ENCODE measurements around the gene GRM8. TPM values are rescaled to one million over a fixed set of nuclear protein-coding genes. Genes with fewer than 3 reads are reported as not detected.

GRM8 gene
- total and polyA plus RNA-seq, 10 of the 15 experiments (the other 5 are each of a cell fraction or from before 2014, with no cell fraction given), result 0.33 to 7.1 (median 0.45) TPM; not detected in 2

DNA sequence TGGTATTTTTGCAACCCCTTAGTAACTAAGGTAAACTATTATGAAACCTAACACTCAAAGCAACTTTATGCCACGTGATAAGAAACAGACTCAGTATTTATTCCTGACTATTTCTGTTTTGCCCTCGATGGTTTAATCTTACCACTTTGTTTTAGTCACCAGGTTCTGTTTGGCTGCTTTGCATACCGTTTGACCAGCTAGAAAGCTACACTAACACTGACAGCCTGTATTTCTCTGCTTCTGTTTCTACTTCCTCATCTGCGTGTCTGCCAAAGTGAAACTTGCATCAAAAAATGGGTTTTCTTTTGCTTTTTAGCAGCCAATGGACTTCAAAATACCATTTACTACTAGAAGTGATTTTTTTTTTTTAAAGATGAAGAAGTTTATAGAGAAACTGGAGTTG lies 802.5 kb downstream of the GRM8 start (continued):
- TF ChIP-seq IRF5 (IDR thresholded peaks at IDR 0.05; ENCODE audit: borderline replicate concordance), result no peak
- TF ChIP-seq SPI1 (IDR thresholded peaks at IDR 0.05; ENCODE audit: borderline replicate concordance, insufficient read depth, low read depth, low read length), result peak; percentile 29; the same call in 1 of the 2 replicates
- TF ChIP-seq TCF3 (IDR thresholded peaks at IDR 0.05; ENCODE audit: borderline replicate concordance, insufficient read depth, low read depth, low read length), result no peak
- TF ChIP-seq ZNF207 (IDR thresholded peaks at IDR 0.05; ENCODE audit: borderline replicate concordance), result no peak
- TF ChIP-seq CREB1 (IDR thresholded peaks at IDR 0.05; ENCODE audit: low read depth), result 0 out of 2 replicates have a peak, but pooled peaks have one; percentile 24
- TF ChIP-seq IKZF2 (IDR thresholded peaks at IDR 0.05), result no peak; a peak in 1 of 4 replicates
- no peak for TF ChIP-seq ELK1 (IDR thresholded peaks at IDR 0.05; ENCODE audit: low read depth, low read length)
- no peak for TF ChIP-seq EGR1 (IDR thresholded peaks at IDR 0.05; ENCODE audit: borderline replicate concordance in 1 of 2, low read depth in 2 of 2, low read length in 2 of 2)
- no peak for TF ChIP-seq TARDBP (IDR thresholded peaks at IDR 0.05; ENCODE audit: borderline replicate concordance)
- TF ChIP-seq SMAD1 (IDR thresholded peaks at IDR 0.05; ENCODE audit: low read depth, partially characterized antibody), result no peak
- TF ChIP-seq, protein P1, sequence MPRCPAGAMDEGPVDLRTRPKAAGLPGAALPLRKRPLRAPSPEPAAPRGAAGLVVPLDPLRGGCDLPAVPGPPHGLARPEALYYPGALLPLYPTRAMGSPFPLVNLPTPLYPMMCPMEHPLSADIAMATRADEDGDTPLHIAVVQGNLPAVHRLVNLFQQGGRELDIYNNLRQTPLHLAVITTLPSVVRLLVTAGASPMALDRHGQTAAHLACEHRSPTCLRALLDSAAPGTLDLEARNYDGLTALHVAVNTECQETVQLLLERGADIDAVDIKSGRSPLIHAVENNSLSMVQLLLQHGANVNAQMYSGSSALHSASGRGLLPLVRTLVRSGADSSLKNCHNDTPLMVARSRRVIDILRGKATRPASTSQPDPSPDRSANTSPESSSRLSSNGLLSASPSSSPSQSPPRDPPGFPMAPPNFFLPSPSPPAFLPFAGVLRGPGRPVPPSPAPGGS (IDR thresholded peaks at IDR 0.05; ENCODE audit: borderline replicate concordance, insufficient read depth, low read depth, low read length, poor library complexity, severe bottlenecking), result no peak
- no peak for TF ChIP-seq JUND (IDR thresholded peaks at IDR 0.05; ENCODE audit: low read depth, low read length)
- TF ChIP-seq MXI1 (IDR thresholded peaks at IDR 0.05; ENCODE audit: low read depth, low read length), result no peak
- no peak for TF ChIP-seq BCL11A (IDR thresholded peaks at IDR 0.05; ENCODE audit: low read depth, low read length)
- TF ChIP-seq SMARCA5 (IDR thresholded peaks at IDR 0.05), result 0 out of 2 replicates have a peak, but pooled peaks have one; percentile 55
- no peak for TF ChIP-seq KAT2A (conservative IDR thresholded peaks at IDR 0.05; ENCODE audit: control insufficient read depth, low read depth, low read length)
- no peak for TF ChIP-seq DPF2 (IDR thresholded peaks at IDR 0.05)
- TF ChIP-seq CEBPB (IDR thresholded peaks at IDR 0.05; ENCODE audit: borderline replicate concordance in 1 of 2, low read depth in 2 of 2, low read length in 2 of 2), result no peak
- peak; percentile 70 for TF ChIP-seq ATF7 (IDR thresholded peaks at IDR 0.05; ENCODE audit: low read depth)
- no peak for TF ChIP-seq E2F4 (IDR thresholded peaks at IDR 0.05; ENCODE audit: low read depth, low read length)
- no peak for TF ChIP-seq NFYA (IDR thresholded peaks at IDR 0.05; ENCODE audit: borderline replicate concordance, low read depth, low read length)
- peak; percentile 58; the same call in 1 of the 2 replicates for TF ChIP-seq PML (IDR thresholded peaks at IDR 0.05; ENCODE audit: low read length)
- no peak for TF ChIP-seq NR2C2 (IDR thresholded peaks at IDR 0.05; ENCODE audit: borderline replicate concordance, control insufficient read depth, insufficient read length, low read depth)
- peak in 1 of 2 experiments; percentile 72; a peak in 2 of 4 replicates for TF ChIP-seq EP300 (IDR thresholded peaks at IDR 0.05; ENCODE audit: borderline replicate concordance in 1 of 2, control insufficient read depth in 1 of 2, low read depth in 2 of 2, low read length in 2 of 2)
- no peak for TF ChIP-seq FOXK2 (IDR thresholded peaks at IDR 0.05)
- 0 out of 2 replicates have a peak, but pooled peaks have one; percentile 48 for TF ChIP-seq MYB (IDR thresholded peaks at IDR 0.05; ENCODE audit: borderline replicate concordance, low read depth, low read length)

All from GM12878 (cell line).